ENCODE measurements around the gene SPATS2. TPM values are rescaled to one million over a fixed set of nuclear protein-coding genes. Genes with fewer than 3 reads are reported as not detected.

The SPATS2 gene
- polyA plus RNA-seq, 1 of the 3 experiments (the other 2 are of a cell fraction): 72.9 TPM

DNA sequence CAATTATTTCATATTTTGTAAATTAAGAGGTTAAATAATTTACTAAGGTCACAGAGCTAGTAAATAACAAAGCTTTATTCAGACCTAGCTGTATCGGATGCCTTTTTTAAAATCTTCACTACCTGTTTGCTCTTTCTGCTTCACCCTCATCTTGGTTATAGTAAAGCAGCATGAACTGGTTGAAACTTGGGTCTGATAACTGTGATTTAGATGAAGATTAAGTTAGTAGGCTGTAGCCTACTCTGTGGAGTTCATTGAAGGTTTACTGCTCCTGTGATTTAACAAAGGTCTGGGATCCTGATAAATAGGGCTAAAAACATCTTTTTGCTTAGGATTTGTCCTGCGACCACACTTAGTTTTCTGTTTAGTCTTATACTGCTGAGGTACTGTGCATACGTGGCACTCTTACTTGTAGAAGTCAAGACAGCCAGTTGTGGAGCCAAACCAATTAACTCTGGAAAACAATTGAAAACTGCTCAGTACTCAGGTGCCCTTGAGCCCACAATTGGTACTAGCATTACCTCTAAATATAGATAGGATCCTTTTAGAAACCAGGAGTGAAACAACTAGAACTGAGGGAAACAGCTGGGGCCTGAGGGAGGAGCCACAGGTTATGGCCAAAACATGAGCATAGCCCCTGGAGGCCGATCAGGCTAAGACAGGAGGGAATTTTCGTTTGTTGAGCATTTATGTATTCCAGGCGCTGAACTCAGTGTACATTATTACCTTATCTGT is 2.3 kb downstream of the SPATS2 start:
- Histone ChIP-seq H3F3A (replicated peaks; ENCODE audit: insufficient read depth) (peaks cover 19% of the 10 kb centered on the region), H3K9me3 (no peaks in the 10 kb centered on the region), H3K27me3 (ENCODE audit: insufficient read depth) (no peaks in the 10 kb centered on the region), H3K4me2 (peak overlapping the region; percentile 82), H2AFZ (ENCODE audit: low read depth) (no peak overlapping the region), H3K9ac (peak overlapping the region; percentile 98; the same call in 1 of the 2 replicates), H4K20me1 (ENCODE audit: insufficient read depth) (peaks cover 55% of the 10 kb centered on the region), H3K9me2 (no peaks in the 10 kb centered on the region), H3K4me3 (ENCODE audit: low read depth in 2 of 2, low read length in 1 of 2) (peak overlapping the region; percentile 79 to 91; a peak in 3 of 4 replicates), H3K79me2 (ENCODE audit: insufficient read depth) (peaks cover 77% of the 10 kb centered on the region), H3K27ac (ENCODE audit: low read depth in 2 of 2, low read length in 1 of 2) (peak overlapping the region in 1 of 2 experiments; percentile 42; a peak in 3 of 4 replicates), H3K36me3 (replicated peaks in 1 of 2; ENCODE audit: control insufficient read depth in 1 of 2, insufficient read depth in 2 of 2, low read length in 1 of 2) (peaks cover 0 to 33% of the 10 kb centered on the region in 2 experiments), H3K4me1 (ENCODE audit: control insufficient read depth in 1 of 2, insufficient read depth in 2 of 2, low read depth in 1 of 2, low read length in 1 of 2) (peaks cover 3 to 6% of the 10 kb centered on the region in 2 experiments; a peak in 3 of 4 replicates)
- ChIA-PET CTCF (interaction anchor here (0.5 to 16.8 kb wide), 9 partner anchors 8 to 147 kb away, joined by 3 to 617 read pairs (median 4); no protein-coding TSS in a partner anchor), POLR2A (no interaction called here)
- TF ChIP-seq GABPA (IDR thresholded peaks at IDR 0.05; ENCODE audit: low read depth): no peak
- TF ChIP-seq ELF1 (IDR thresholded peaks at IDR 0.05): no peak
- TF ChIP-seq MXI1 (IDR thresholded peaks at IDR 0.05; ENCODE audit: low read depth, low read length): no peak
- no peak for TF ChIP-seq EP300 (IDR thresholded peaks at IDR 0.05; ENCODE audit: borderline replicate concordance in 1 of 2, low read depth in 1 of 2, low read length in 1 of 2)
- TF ChIP-seq, protein P1, sequence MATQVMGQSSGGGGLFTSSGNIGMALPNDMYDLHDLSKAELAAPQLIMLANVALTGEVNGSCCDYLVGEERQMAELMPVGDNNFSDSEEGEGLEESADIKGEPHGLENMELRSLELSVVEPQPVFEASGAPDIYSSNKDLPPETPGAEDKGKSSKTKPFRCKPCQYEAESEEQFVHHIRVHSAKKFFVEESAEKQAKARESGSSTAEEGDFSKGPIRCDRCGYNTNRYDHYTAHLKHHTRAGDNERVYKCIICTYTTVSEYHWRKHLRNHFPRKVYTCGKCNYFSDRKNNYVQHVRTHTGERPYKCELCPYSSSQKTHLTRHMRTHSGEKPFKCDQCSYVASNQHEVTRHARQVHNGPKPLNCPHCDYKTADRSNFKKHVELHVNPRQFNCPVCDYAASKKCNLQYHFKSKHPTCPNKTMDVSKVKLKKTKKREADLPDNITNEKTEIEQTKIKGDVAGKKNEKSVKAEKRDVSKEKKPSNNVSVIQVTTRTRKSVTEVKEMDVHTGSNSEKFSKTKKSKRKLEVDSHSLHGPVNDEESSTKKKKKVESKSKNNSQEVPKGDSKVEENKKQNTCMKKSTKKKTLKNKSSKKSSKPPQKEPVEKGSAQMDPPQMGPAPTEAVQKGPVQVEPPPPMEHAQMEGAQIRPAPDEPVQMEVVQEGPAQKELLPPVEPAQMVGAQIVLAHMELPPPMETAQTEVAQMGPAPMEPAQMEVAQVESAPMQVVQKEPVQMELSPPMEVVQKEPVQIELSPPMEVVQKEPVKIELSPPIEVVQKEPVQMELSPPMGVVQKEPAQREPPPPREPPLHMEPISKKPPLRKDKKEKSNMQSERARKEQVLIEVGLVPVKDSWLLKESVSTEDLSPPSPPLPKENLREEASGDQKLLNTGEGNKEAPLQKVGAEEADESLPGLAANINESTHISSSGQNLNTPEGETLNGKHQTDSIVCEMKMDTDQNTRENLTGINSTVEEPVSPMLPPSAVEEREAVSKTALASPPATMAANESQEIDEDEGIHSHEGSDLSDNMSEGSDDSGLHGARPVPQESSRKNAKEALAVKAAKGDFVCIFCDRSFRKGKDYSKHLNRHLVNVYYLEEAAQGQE (IDR thresholded peaks at IDR 0.05; ENCODE audit: low read depth, low read length): no peak
- no peak for TF ChIP-seq CHD2 (IDR thresholded peaks at IDR 0.05; ENCODE audit: low read length, partially characterized antibody)
- TF ChIP-seq FOXM1 (IDR thresholded peaks at IDR 0.05; ENCODE audit: low read depth): no peak
- TF ChIP-seq NRF1 (IDR thresholded peaks at IDR 0.05; ENCODE audit: low read depth, low read length): no peak
- TF ChIP-seq, protein P2, sequence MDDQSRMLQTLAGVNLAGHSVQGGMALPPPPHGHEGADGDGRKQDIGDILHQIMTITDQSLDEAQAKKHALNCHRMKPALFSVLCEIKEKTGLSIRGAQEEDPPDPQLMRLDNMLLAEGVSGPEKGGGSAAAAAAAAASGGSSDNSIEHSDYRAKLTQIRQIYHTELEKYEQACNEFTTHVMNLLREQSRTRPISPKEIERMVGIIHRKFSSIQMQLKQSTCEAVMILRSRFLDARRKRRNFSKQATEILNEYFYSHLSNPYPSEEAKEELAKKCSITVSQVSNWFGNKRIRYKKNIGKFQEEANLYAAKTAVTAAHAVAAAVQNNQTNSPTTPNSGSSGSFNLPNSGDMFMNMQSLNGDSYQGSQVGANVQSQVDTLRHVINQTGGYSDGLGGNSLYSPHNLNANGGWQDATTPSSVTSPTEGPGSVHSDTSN (IDR thresholded peaks at IDR 0.05): 0 out of 2 replicates have a peak, but pooled peaks have one; percentile 1
- no peak for TF ChIP-seq EZH2phosphoT487 (IDR thresholded peaks at IDR 0.05; ENCODE audit: borderline replicate concordance, low read depth)
- TF ChIP-seq SIN3A (IDR thresholded peaks at IDR 0.05; ENCODE audit: borderline replicate concordance, low read depth, low read length): peak; percentile 29; the same call in 1 of the 2 replicates
- peak; percentile 14; the same call in 1 of the 2 replicates for TF ChIP-seq RAD21 (IDR thresholded peaks at IDR 0.05; ENCODE audit: low read length)
- TF ChIP-seq, protein P3, sequence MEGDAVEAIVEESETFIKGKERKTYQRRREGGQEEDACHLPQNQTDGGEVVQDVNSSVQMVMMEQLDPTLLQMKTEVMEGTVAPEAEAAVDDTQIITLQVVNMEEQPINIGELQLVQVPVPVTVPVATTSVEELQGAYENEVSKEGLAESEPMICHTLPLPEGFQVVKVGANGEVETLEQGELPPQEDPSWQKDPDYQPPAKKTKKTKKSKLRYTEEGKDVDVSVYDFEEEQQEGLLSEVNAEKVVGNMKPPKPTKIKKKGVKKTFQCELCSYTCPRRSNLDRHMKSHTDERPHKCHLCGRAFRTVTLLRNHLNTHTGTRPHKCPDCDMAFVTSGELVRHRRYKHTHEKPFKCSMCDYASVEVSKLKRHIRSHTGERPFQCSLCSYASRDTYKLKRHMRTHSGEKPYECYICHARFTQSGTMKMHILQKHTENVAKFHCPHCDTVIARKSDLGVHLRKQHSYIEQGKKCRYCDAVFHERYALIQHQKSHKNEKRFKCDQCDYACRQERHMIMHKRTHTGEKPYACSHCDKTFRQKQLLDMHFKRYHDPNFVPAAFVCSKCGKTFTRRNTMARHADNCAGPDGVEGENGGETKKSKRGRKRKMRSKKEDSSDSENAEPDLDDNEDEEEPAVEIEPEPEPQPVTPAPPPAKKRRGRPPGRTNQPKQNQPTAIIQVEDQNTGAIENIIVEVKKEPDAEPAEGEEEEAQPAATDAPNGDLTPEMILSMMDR (IDR thresholded peaks at IDR 0.05): peak; percentile 48
- 66% methylated on average over 6 of the region's 6 CpGs for WGBS (ENCODE audit: low lambda C conversion rate)
- DNase-seq: peak; percentile 44
